Measurements from ENCODE around the gene PCP4L1.
"Not testable (repeated sequence)": the region's sequence is repeated elsewhere in the genome, so short reads cannot be mapped to it uniquely, and the experiment has no call there.

Gene PCP4L1

GRCh38 chr1:161227196-161227871, 31.2 kb upstream of the PCP4L1 start:
- in situ Hi-C loops (cut with HindIII; ENCODE audit: low sequenced_read_pairs) = no loop called here

GRCh38 chr1:161228032-161228431, 30.5 kb upstream of the PCP4L1 start:
- in situ Hi-C loops (cut with HindIII; ENCODE audit: low sequenced_read_pairs) = no loop called here

- in situ Hi-C loops (cut with HindIII; ENCODE audit: low sequenced_read_pairs) = no loop called here
Measured at GRCh38 chr1:161229896-161230295, 28.6 kb upstream of the PCP4L1 start.

GRCh38 chr1:161230762-161231161, 27.8 kb upstream of the PCP4L1 start:
- in situ Hi-C loops (cut with HindIII; ENCODE audit: low sequenced_read_pairs) = no loop called here

- in situ Hi-C loops (cut with HindIII; ENCODE audit: low sequenced_read_pairs) = no loop called here
Measured at GRCh38 chr1:161233102-161233501, 25.4 kb upstream of the PCP4L1 start.

GRCh38 chr1:161235957-161236775, 22.4 kb upstream of the PCP4L1 start:
- in situ Hi-C loops (cut with HindIII; ENCODE audit: low sequenced_read_pairs) = no loop called here

- in situ Hi-C loops (cut with HindIII; ENCODE audit: low sequenced_read_pairs) = no loop called here
Measured at GRCh38 chr1:161238039-161238473, 20.5 kb upstream of the PCP4L1 start, which contains the start of gene NR1I3. NR1I3 (minus strand) TSS chr1:161238203; CDS start chr1:161236565, 1,638 bp downstream.

- in situ Hi-C loops (cut with HindIII; ENCODE audit: low sequenced_read_pairs) = no loop called here
Measured at GRCh38 chr1:161241682-161242081, 16.9 kb upstream of the PCP4L1 start.

GRCh38 chr1:161242313-161242712, 16.2 kb upstream of the PCP4L1 start:
- in situ Hi-C loops (cut with HindIII; ENCODE audit: low sequenced_read_pairs) = no loop called here

GRCh38 chr1:161244888-161245287, 13.7 kb upstream of the PCP4L1 start:
- in situ Hi-C loops (cut with HindIII; ENCODE audit: low sequenced_read_pairs) = no loop called here

GRCh38 chr1:161250100-161250499, 8.4 kb upstream of the PCP4L1 start:
- in situ Hi-C loops (cut with HindIII; ENCODE audit: low sequenced_read_pairs) = not testable (repeated sequence)

GRCh38 chr1:161250829-161251228, 7.7 kb upstream of the PCP4L1 start:
- in situ Hi-C loops (cut with HindIII; ENCODE audit: low sequenced_read_pairs) = no loop called here

GRCh38 chr1:161251579-161251978, 7.0 kb upstream of the PCP4L1 start:
- in situ Hi-C loops (cut with HindIII; ENCODE audit: low sequenced_read_pairs) = no loop called here

GRCh38 chr1:161255302-161255701, 3.2 kb upstream of the PCP4L1 start:
- in situ Hi-C loops (cut with HindIII; ENCODE audit: low sequenced_read_pairs) = not testable (repeated sequence)

GRCh38 chr1:161255955-161256520, 2.5 kb upstream of the PCP4L1 start:
- in situ Hi-C loops (cut with HindIII; ENCODE audit: low sequenced_read_pairs) = not testable (repeated sequence)

GRCh38 chr1:161257109-161257508, 1.4 kb upstream of the PCP4L1 start:
- in situ Hi-C loops (cut with HindIII; ENCODE audit: low sequenced_read_pairs) = not testable (repeated sequence)

GRCh38 chr1:161259345-161259702, 779 bp downstream of the PCP4L1 start:
- in situ Hi-C loops (cut with HindIII; ENCODE audit: low sequenced_read_pairs) = no loop called here

- in situ Hi-C loops (cut with HindIII; ENCODE audit: low sequenced_read_pairs) = no loop called here
Measured at GRCh38 chr1:161259765-161260164, 1.2 kb downstream of the PCP4L1 start.

- in situ Hi-C loops (cut with HindIII; ENCODE audit: low sequenced_read_pairs) = no loop called here
Measured at GRCh38 chr1:161260376-161261260, 2.1 kb downstream of the PCP4L1 start.

GRCh38 chr1:161261261-161262235, 3.0 kb downstream of the PCP4L1 start:
- in situ Hi-C loops (cut with HindIII; ENCODE audit: low sequenced_read_pairs) = no loop called here
